CD14-positive monocyte (primary cell): ENCODE data around the gene CRBN. TPM values are rescaled to one million over a fixed set of nuclear protein-coding genes. Genes with fewer than 3 reads are reported as not detected.
A peak's percentile ranks its signal among the peaks of the same experiment; 100 is the strongest.

Experiments
- DNase-seq, 3 donors: peaks; one replicate each; pipeline ENCODE4 v3.0.0-alpha.2; 2011 to 2022
- H2AFZ ChIP-seq: 2 replicates; pipeline ENCODE4 v1.6.0; 2012; ENCODE audit warnings: mild to moderate bottlenecking, low read depth, low read length, inconsistent platforms; ENCODE audit not compliant: insufficient read depth, poor library complexity, severe bottlenecking
- H3K27ac ChIP-seq, 2 donors: 1 replicate in 1 of 2; 2 replicates in 1 of 2; pipeline ENCODE4 v1.5.1; 2012 to 2013; ENCODE audit warnings: low read length in 2 of 2, control low read depth in 1 of 2, inconsistent platforms in 1 of 2, low read depth in 1 of 2, mild to moderate bottlenecking in 1 of 2
- H3K27me3 ChIP-seq, 2 donors: one replicate each; pipeline versions ENCODE4 v1.6.0 to v1.6.1; 2011 to 2013; ENCODE audit warnings: low read length in 2 of 2; ENCODE audit not compliant: control insufficient read depth in 2 of 2, insufficient read depth in 2 of 2
- H3K36me3 ChIP-seq, 2 donors: replicated peaks in 1 of 2; 1 replicate in 1 of 2; 2 replicates in 1 of 2; pipeline versions ENCODE4 v1.5.1 to v1.6.1; 2012 to 2013; ENCODE audit warnings: low read length in 2 of 2, control low read depth in 1 of 2, inconsistent platforms in 1 of 2, mild to moderate bottlenecking in 1 of 2; ENCODE audit not compliant: insufficient read depth in 2 of 2, control insufficient read depth in 1 of 2
- H3K4me1 ChIP-seq, 2 donors: 1 replicate in 1 of 2; 2 replicates in 1 of 2; pipeline versions ENCODE4 v1.5.1 to v1.6.1; 2012 to 2013; ENCODE audit warnings: low read length in 2 of 2, control low read depth in 1 of 2, inconsistent platforms in 1 of 2, mild to moderate bottlenecking in 1 of 2, moderate library complexity in 1 of 2; ENCODE audit not compliant: insufficient read depth in 2 of 2, control insufficient read depth in 1 of 2
- H3K4me2 ChIP-seq: replicated peaks from 2 replicates; pipeline ENCODE3; 2012; ENCODE audit warnings: low read length, moderate library complexity, mild to moderate bottlenecking; ENCODE audit not compliant: poor library complexity, severe bottlenecking; ENCODE audit errors: extremely low read depth
- H3K4me3 ChIP-seq, 3 experiments: fragments of 200-600 bp in 1 of 3; sonication (generic) in 1 of 3; replicated peaks in 1 of 3; 1 replicate in 2 of 3; 2 replicates in 1 of 3; pipeline ENCODE4 v1.5.1; 2011 to 2013; ENCODE audit warnings: low read length in 3 of 3, mild to moderate bottlenecking in 3 of 3, control low read depth in 2 of 3, low read depth in 2 of 3, inconsistent platforms in 1 of 3, moderate library complexity in 1 of 3
- H3K79me2 ChIP-seq: 2 replicates; pipeline ENCODE4 v1.6.0; 2012; ENCODE audit warnings: mild to moderate bottlenecking, control low read depth, inconsistent platforms, low read length, moderate library complexity; ENCODE audit not compliant: insufficient read depth
- H3K9ac ChIP-seq: 2 replicates; pipeline ENCODE4 v1.6.0; 2017; ENCODE audit warnings: low read length, mild to moderate bottlenecking; ENCODE audit not compliant: insufficient read depth, poor library complexity, severe bottlenecking
- H3K9me3 ChIP-seq, 2 donors: replicated peaks in 1 of 2; 1 replicate in 1 of 2; 2 replicates in 1 of 2; pipeline versions ENCODE4 v1.5.1 to v1.6.1; 2012 to 2013; ENCODE audit warnings: low read length in 2 of 2, control low read depth in 1 of 2; ENCODE audit not compliant: control insufficient read depth in 1 of 2, insufficient read depth in 1 of 2
- H4K20me1 ChIP-seq: 2 replicates; pipeline ENCODE4 v1.6.0; 2012; ENCODE audit warnings: mild to moderate bottlenecking, low read length, control low read depth, moderate library complexity; ENCODE audit not compliant: insufficient read depth
- H3K27ac Mint-ChIP-seq, 7 donors: one replicate each; pipeline ENCODE4 v1.8.0; 2020; ENCODE audit warnings: mild to moderate bottlenecking in 7 of 7, mixed read lengths in 7 of 7, moderate library complexity in 6 of 7, inconsistent platforms in 2 of 7
- H3K27me3 Mint-ChIP-seq, 3 donors: one replicate each; pipeline ENCODE4 v1.8.0; 2021 to 2022; ENCODE audit warnings: low read depth in 3 of 3, mild to moderate bottlenecking in 3 of 3, mixed read lengths in 3 of 3, moderate library complexity in 3 of 3, inconsistent platforms in 1 of 3
- H3K36me3 Mint-ChIP-seq, 2 donors: one replicate each; pipeline ENCODE4 v1.8.0; 2020; ENCODE audit warnings: mixed read lengths in 2 of 2, inconsistent platforms in 1 of 2, mild to moderate bottlenecking in 1 of 2
- H3K4me1 Mint-ChIP-seq: one replicate; pipeline ENCODE4 v1.8.0; 2020; ENCODE audit warnings: mild to moderate bottlenecking, mixed read lengths
- H3K4me3 Mint-ChIP-seq, 2 donors: one replicate each; pipeline ENCODE4 v1.8.0; 2020; ENCODE audit warnings: mild to moderate bottlenecking in 2 of 2, mixed read lengths in 2 of 2, moderate library complexity in 1 of 2
- H3K9me3 Mint-ChIP-seq, 7 donors: one replicate each; pipeline ENCODE4 v1.8.0; 2020 to 2022; ENCODE audit warnings: mixed read lengths in 7 of 7, mild to moderate bottlenecking in 6 of 7, moderate library complexity in 6 of 7, inconsistent platforms in 2 of 7
- CTCF ChIP-seq: fragments of 200-600 bp; IDR thresholded peaks from one replicate; pipeline ENCODE4 v1.8.0; 2022; ENCODE audit warnings: antibody characterized with exemption, mild to moderate bottlenecking
- WGBS: methylation state at CpG from one replicate; pipeline ENCODE4 v1.1.5; 2013; ENCODE audit warnings: missing lambda C conversion rate; ENCODE audit not compliant: insufficient coverage; 5-methylcytosine and 5-hydroxymethylcytosine counted together
- intact Hi-C, 2 donors: fragments of 100-400 bp; cut with micrococcal nuclease; formaldehyde crosslinking; loops; one replicate each; pipeline versions ENCODE4 v1.15.0 to v1.15.1; 2023
- polyA plus RNA-seq, 3 donors: library from polyadenylated mRNA; depleted of rRNA in 1 of 3; unstranded in 2 of 3; stranded (reverse) in 1 of 3; fragments of 300-500 nt in 2 of 3; fragments of >200 nt in 1 of 3; fragmentation: Illumina TruSeq in 2 of 3; gene quantifications; 1 replicate in 2 of 3; 2 replicates in 1 of 3; pipeline ENCODE4 v1.2.3, GENCODE V29; 2012 to 2021

Gene CRBN
- polyA plus RNA-seq, 3 donors = 53.1 to 98.3 (median 96.1) TPM

- peak; percentile 21 for TF ChIP-seq CTCF
- Histone ChIP-seq H2AFZ (peak overlapping the region; percentile 1), H3K36me3 (no peaks in the 10 kb centered on the region), H3K4me3 (no peak overlapping the region), H3K4me1 (no peaks in the 10 kb centered on the region), H3K27me3 (no peaks in the 10 kb centered on the region), H3K79me2 (no peaks in the 10 kb centered on the region), H4K20me1 (no peaks in the 10 kb centered on the region), H3K9me3 (no peaks in the 10 kb centered on the region), H3K4me2 (no peak overlapping the region), H3K27ac (no peak overlapping the region), H3K9ac (no peak overlapping the region)
- Mint-ChIP-seq H3K27ac (no peak overlapping the region), H3K4me3 (no peak overlapping the region), H3K27me3 (peaks cover 0 to 6% (median 0%) of the 10 kb centered on the region in 3 donors), H3K9me3 (no peaks in the 10 kb centered on the region), H3K36me3 (no peaks in the 10 kb centered on the region), H3K4me1 (peaks cover 4% of the 10 kb centered on the region)
- 83% methylated on average over 1 of the region's 6 CpGs for WGBS
- DNase-seq = no peak
- intact Hi-C loops = loop anchor here (5.0 to 10.0 kb wide), 2 partner anchors 798 to 1096 kb away; no protein-coding TSS in a partner anchor
Measured at GRCh38 chr3:3196148-3196861, 16.8 kb upstream of the CRBN start.

GRCh38 chr3:3194861-3195260 lies 15.4 kb upstream of the CRBN start:
- H3K36me3 Mint-ChIP-seq = no peaks in the 10 kb centered on the region
- Histone ChIP-seq H3K4me1 (no peaks in the 10 kb centered on the region), H2AFZ (no peak overlapping the region), H3K9ac (no peak overlapping the region), H3K36me3 (no peaks in the 10 kb centered on the region), H3K4me3 (no peak overlapping the region), H3K27me3 (no peaks in the 10 kb centered on the region), H3K79me2 (no peaks in the 10 kb centered on the region), H4K20me1 (no peaks in the 10 kb centered on the region), H3K9me3 (no peaks in the 10 kb centered on the region), H3K27ac (no peak overlapping the region), H3K4me2 (no peak overlapping the region)
- peaks cover 0 to 8% (median 3%) of the 10 kb centered on the region in 3 donors for H3K27me3 Mint-ChIP-seq
- H3K4me3 Mint-ChIP-seq = no peak overlapping the region
- intact Hi-C loops = loop anchor here (5.0 to 10.0 kb wide), 2 partner anchors 800 to 1097 kb away; no protein-coding TSS in a partner anchor
- no peak overlapping the region for H3K27ac Mint-ChIP-seq
- H3K9me3 Mint-ChIP-seq = no peaks in the 10 kb centered on the region
- no peak for DNase-seq
- no peak for TF ChIP-seq CTCF
- peaks cover 4% of the 10 kb centered on the region for H3K4me1 Mint-ChIP-seq
